Measurements from ENCODE around the gene IMPDH1. TPM values are rescaled to one million over a fixed set of nuclear protein-coding genes. Genes with fewer than 3 reads are reported as not detected.

IMPDH1 gene
- total RNA-seq, 1 experiment from 2014 or later, result 74.0 TPM

- ChIA-PET CTCF (interaction anchor here (0.8 to 3.1 kb wide), 8 partner anchors 8 to 54 kb away, joined by 3 to 24 read pairs (median 5); no protein-coding TSS in a partner anchor), POLR2A (no interaction called here)
- no peaks in the 10 kb centered on the region for H3K4me1 Mint-ChIP-seq (ENCODE audit: insufficient read depth, unreplicated experiment)
- H3K4me3 Mint-ChIP-seq (ENCODE audit: unreplicated experiment), result no peak overlapping the region
- intact Hi-C loops (cut with micrococcal nuclease), result no loop called here
- DNase-seq (ENCODE audit: unreplicated experiment), result no peak
- H3K36me3 Mint-ChIP-seq (ENCODE audit: insufficient read depth, unreplicated experiment), result no peaks in the 10 kb centered on the region
- H3K27ac Mint-ChIP-seq (ENCODE audit: low read depth, unreplicated experiment), result no peak overlapping the region
- BruUV-seq (replicated peaks), result no TSS peak
- H3K9me3 Mint-ChIP-seq (ENCODE audit: unreplicated experiment), result no peaks in the 10 kb centered on the region
- no peaks in the 10 kb centered on the region for H3K27me3 Mint-ChIP-seq (ENCODE audit: insufficient read depth, unreplicated experiment)
- no peak for TF ChIP-seq CTCF (IDR thresholded peaks at IDR 0.05; ENCODE audit: unreplicated experiment)
These were observed 36.2 kb downstream of the IMPDH1 start for GRCh38 chr7:128373606-128374005.

GRCh38 chr7:128370491-128370890 is 39.3 kb downstream of the IMPDH1 start:
- BruUV-seq (replicated peaks), result no TSS peak
- POLR2A ChIA-PET, result no interaction called here
- H3K4me1 Mint-ChIP-seq (ENCODE audit: insufficient read depth, unreplicated experiment), result peaks cover 6% of the 10 kb centered on the region
- TF ChIP-seq CTCF (IDR thresholded peaks at IDR 0.05; ENCODE audit: unreplicated experiment), result no peak
- no peak for DNase-seq (ENCODE audit: unreplicated experiment)
- H3K9me3 Mint-ChIP-seq (ENCODE audit: unreplicated experiment), result no peaks in the 10 kb centered on the region
- H3K36me3 Mint-ChIP-seq (ENCODE audit: insufficient read depth, unreplicated experiment), result no peaks in the 10 kb centered on the region
- no peak overlapping the region for H3K27ac Mint-ChIP-seq (ENCODE audit: low read depth, unreplicated experiment)
- no peak overlapping the region for H3K4me3 Mint-ChIP-seq (ENCODE audit: unreplicated experiment)
- peaks cover 3% of the 10 kb centered on the region for H3K27me3 Mint-ChIP-seq (ENCODE audit: insufficient read depth, unreplicated experiment)
- CTCF ChIA-PET, result interaction anchor here (0.8 to 1.5 kb wide), 2 partner anchors 16 to 26 kb away, joined by 4 read pairs; no protein-coding TSS in a partner anchor
- intact Hi-C loops (cut with micrococcal nuclease), result no loop called here

DNA sequence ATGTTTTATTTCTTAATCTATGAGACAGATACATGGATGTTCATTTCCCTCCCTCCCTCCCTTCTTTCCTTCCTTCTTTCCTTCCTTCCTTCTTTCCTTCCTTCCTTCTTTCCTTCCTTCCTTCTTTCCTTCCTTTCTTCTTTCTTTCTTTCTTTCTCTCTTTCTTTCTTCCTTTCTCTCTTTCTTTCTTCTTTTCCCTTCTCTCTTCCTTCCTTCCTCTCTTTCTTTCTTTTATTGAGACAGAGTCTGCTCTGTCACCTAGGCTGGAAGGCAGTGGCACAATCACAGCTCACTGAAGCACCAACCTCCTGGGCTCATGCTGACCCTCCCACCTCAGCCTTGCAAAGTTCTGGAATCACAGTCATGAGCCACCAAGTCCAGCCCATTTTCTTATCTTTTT is 42.8 kb downstream of the IMPDH1 start:
- no TSS peak for BruUV-seq (replicated peaks)
- Mint-ChIP-seq H3K27ac (ENCODE audit: low read depth, unreplicated experiment) (no peak overlapping the region), H3K27me3 (ENCODE audit: insufficient read depth, unreplicated experiment) (peaks cover 10% of the 10 kb centered on the region), H3K4me3 (ENCODE audit: unreplicated experiment) (no peak overlapping the region), H3K36me3 (ENCODE audit: insufficient read depth, unreplicated experiment) (no peaks in the 10 kb centered on the region), H3K4me1 (ENCODE audit: insufficient read depth, unreplicated experiment) (peaks cover 6% of the 10 kb centered on the region), H3K9me3 (ENCODE audit: unreplicated experiment) (no peaks in the 10 kb centered on the region)
- ChIA-PET CTCF (interaction anchor here (0.5 to 2.4 kb wide), 7 partner anchors 14 to 500 kb away, joined by 3 to 14 read pairs (median 5); no protein-coding TSS in a partner anchor), POLR2A (interaction anchor here (0.6 kb wide), 1 partner anchor 23 kb away, joined by 3 read pairs; the partner anchor contains the start of gene RBM28)
- intact Hi-C loops (cut with micrococcal nuclease), result no loop called here
- no peak for DNase-seq (ENCODE audit: unreplicated experiment)
- no peak for TF ChIP-seq CTCF (IDR thresholded peaks at IDR 0.05; ENCODE audit: unreplicated experiment)

GRCh38 chr7:128366300-128366699 is 43.5 kb downstream of the IMPDH1 start:
- H3K4me3 Mint-ChIP-seq (ENCODE audit: unreplicated experiment), result no peak overlapping the region
- DNase-seq (ENCODE audit: unreplicated experiment), result no peak
- intact Hi-C loops (cut with micrococcal nuclease), result no loop called here
- H3K4me1 Mint-ChIP-seq (ENCODE audit: insufficient read depth, unreplicated experiment), result peaks cover 6% of the 10 kb centered on the region
- no peaks in the 10 kb centered on the region for H3K36me3 Mint-ChIP-seq (ENCODE audit: insufficient read depth, unreplicated experiment)
- CTCF ChIA-PET, result interaction anchor here (0.5 to 2.0 kb wide), 8 partner anchors 15 to 501 kb away, joined by 3 to 7 read pairs (median 4); no protein-coding TSS in a partner anchor
- POLR2A ChIA-PET, result interaction anchor here (0.6 to 1.2 kb wide), 3 partner anchors 15 to 96 kb away, joined by 3 to 4 read pairs (median 3); partner anchors contain the start of gene RBM28
- no peak for TF ChIP-seq CTCF (IDR thresholded peaks at IDR 0.05; ENCODE audit: unreplicated experiment)
- no TSS peak for BruUV-seq (replicated peaks)
- no peaks in the 10 kb centered on the region for H3K9me3 Mint-ChIP-seq (ENCODE audit: unreplicated experiment)
- peaks cover 11% of the 10 kb centered on the region for H3K27me3 Mint-ChIP-seq (ENCODE audit: insufficient read depth, unreplicated experiment)
- no peak overlapping the region for H3K27ac Mint-ChIP-seq (ENCODE audit: low read depth, unreplicated experiment)
